GM12865 (cell line): Measurements from ENCODE around the gene WDR70.

Source experiments
- DNase-seq: peaks from one replicate; pipeline ENCODE4 v3.0.0; 2010; ENCODE audit warnings: low read depth
- H3K4me3 ChIP-seq: 2 replicates; pipeline ENCODE4 v1.5.1; 2011; ENCODE audit warnings: mild to moderate bottlenecking, low read depth, low read length, control low read depth
- TF ChIP-seq, protein P1 (sequence below): IDR thresholded peaks from 2 replicates; pipeline ENCODE4 v1.5.1; 2011; ENCODE audit warnings: low read length, control low read depth, low read depth, inconsistent platforms; ENCODE audit not compliant: insufficient read depth; ENCODE audit errors: missing control alignments

The WDR70 gene

DNA sequence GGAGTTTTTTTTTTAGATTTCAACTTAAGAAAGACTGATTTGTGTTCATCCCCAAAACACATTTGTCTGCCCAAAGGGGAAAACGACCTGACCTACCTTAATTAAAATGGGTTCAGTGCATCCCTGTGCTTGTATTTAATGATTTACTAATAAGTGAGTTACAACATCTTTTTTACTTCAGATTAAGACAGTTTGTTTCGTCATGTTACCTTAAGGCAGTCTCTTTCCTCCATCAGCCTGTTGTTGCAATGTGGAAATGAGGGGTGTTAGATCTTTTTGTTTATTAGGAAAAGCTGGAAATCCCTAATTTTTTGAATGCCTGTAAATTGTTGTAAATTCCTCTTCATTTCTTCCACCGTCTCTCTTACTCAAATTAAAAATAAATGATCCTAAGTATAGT is 283.2 kb downstream of the WDR70 start:
- H3K4me3 ChIP-seq: no peak overlapping the region
- TF ChIP-seq, protein P1, sequence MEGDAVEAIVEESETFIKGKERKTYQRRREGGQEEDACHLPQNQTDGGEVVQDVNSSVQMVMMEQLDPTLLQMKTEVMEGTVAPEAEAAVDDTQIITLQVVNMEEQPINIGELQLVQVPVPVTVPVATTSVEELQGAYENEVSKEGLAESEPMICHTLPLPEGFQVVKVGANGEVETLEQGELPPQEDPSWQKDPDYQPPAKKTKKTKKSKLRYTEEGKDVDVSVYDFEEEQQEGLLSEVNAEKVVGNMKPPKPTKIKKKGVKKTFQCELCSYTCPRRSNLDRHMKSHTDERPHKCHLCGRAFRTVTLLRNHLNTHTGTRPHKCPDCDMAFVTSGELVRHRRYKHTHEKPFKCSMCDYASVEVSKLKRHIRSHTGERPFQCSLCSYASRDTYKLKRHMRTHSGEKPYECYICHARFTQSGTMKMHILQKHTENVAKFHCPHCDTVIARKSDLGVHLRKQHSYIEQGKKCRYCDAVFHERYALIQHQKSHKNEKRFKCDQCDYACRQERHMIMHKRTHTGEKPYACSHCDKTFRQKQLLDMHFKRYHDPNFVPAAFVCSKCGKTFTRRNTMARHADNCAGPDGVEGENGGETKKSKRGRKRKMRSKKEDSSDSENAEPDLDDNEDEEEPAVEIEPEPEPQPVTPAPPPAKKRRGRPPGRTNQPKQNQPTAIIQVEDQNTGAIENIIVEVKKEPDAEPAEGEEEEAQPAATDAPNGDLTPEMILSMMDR: no peak
- no peak for DNase-seq

DNA sequence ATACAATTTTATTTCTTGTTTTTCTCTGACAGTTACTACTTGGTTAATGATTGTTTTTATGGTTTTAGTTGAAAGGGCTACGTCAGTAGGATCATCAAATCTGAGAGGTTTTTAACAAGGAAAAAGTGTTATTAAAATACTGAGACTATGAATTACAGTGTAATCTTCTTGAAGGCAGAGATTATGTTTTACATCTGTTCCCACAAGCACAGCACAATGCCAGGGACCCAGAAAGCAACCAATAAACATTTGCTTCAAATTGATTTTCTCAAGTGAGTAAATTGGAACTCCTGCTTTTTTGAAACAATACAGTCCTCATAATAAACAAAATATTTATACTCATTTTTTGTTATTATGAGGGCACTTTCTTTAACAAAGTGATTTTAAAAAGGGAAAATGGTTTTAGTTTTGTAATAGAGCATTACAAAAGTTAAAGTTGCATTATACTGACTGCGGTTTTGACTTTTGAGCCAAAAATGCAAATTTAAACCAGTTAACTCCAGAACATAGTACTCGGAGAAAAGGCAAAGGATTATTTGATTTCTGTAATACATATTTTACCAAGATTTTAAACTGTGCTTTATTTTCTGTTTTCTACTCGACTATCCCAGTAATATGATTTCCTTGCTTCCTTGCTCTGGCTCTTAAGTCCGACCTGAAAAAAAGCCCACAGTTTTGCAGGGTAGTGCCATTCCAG is 283.8 kb downstream of the WDR70 start:
- H3K4me3 ChIP-seq: no peak overlapping the region
- TF ChIP-seq, protein P1: no peak
- no peak for DNase-seq

DNA sequence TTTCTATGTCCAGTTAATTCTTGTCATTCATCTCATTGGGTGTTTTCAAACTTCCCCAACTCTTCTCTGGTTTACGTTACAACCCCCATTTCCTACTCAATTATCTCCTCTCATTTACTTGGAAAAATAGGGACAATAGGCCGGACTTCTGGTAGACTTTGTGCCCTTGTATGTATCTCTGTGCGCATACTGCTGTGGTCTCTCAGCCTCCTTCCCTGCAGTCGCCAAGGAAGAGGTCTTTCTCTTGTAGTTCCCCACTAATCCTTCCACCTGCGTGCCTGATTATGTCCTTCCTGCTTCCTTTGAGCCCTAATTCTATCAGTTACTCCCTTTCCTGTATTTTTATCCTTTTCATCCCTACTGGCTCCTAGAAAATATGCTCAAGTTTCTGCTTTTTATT is 284.4 kb downstream of the WDR70 start:
- H3K4me3 ChIP-seq: no peak overlapping the region
- no peak for DNase-seq
- TF ChIP-seq, protein P1: no peak

DNA sequence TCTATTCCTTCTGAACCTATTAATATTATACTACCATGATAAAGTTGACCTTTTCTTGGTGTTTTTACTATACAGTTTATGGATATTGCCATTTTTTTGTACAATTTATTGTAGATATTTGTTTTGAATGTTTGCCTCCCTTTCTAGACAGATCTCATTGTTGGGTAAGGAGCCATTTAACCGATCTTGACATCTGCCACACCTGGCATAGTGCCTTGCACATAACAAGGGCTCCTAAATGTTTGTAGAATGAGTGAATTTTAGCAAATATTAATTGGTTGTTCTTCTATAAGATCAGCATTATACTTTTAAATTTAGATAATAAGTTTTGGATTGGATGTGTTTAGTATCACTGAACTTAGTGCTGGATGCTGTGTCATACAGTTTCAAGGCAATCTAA is 285.4 kb downstream of the WDR70 start:
- no peak overlapping the region for H3K4me3 ChIP-seq
- TF ChIP-seq, protein P1: no peak
- DNase-seq: no peak

DNA sequence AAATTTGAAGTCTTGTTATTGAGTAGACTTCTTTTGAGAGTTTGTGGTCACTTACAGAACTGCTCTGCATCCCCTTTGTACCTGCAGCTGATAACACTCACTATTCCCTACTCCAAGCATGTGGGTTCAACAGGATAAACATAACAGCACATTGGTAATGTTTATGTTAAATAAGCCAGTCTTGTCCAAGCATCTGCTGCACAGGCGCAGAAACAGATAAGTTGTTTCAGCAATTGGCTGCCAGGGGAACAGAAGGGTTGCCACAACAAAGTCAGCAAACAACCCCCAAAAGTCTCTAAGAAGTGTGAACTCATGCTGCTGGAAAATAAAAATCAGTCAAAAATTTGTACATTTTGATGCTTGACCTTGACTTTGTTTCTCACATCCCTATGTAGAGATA is 286.2 kb downstream of the WDR70 start:
- no peak overlapping the region for H3K4me3 ChIP-seq
- no peak for DNase-seq
- TF ChIP-seq, protein P1: no peak

DNA sequence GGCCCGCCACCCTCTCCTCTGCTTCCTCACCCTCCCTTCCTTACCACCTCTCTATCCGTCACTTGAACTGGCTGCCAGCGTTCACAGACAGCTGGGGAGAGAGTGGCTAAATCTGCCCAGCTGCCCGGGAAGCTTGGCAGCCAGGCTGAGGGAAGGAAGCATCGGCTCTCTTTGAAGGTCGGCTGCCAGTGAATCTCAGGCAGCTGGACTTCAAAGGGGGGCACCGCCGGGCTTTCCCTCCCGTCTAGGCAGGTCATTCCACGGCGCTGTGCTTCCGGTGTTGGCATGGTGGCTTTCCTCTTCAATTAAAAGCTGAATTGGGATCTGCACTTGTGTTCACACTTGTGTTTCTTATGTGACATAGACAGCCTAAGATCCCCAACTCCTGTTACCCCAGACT is 286.8 kb downstream of the WDR70 start:
- TF ChIP-seq, protein P1: no peak
- no peak overlapping the region for H3K4me3 ChIP-seq
- no peak for DNase-seq

DNA sequence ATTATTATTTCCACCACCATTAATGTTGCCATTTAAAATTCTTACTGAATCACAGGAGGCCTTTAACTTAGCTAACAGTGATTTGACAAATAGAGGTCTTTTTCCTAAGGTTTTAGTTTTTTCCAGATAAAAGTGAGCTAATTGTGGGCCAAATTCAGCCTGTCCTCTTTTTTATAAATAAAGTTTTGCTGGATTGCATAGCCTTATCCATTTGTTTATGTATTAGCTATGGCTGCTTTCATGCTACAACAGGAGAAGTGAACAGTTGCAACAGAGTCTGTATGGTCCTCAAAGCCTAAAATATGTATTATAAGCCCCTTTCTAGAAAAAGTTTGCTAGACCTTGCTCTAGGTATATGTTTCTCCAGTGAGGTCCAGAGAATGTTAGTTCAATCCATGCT is 288.3 kb downstream of the WDR70 start:
- H3K4me3 ChIP-seq: no peak overlapping the region
- no peak for DNase-seq
- TF ChIP-seq, protein P1: no peak
